Measurements from ENCODE around the gene ATP8B1.

- no peak for TF ChIP-seq CTCF (conservative IDR thresholded peaks at IDR 0.05 in 1 of 2, IDR thresholded peaks at IDR 0.05 in 1 of 2; ENCODE audit: low read depth in 1 of 2, low read length in 2 of 2)
- no peak for TF ChIP-seq EZH2 (IDR thresholded peaks at IDR 0.05; ENCODE audit: low read length, missing control alignments)
Measured at GRCh38 chr18:57768537-57769326, 34.4 kb downstream of the ATP8B1 start.

Measured in fibroblast of lung (primary cell).